HG03342 (cell line): ENCODE measurements around the gene LRRC47.

Experiments
- ATAC-seq: cut with Tn5 transposase; IDR thresholded peaks from one replicate; pipeline ENCODE4 v1.9.1; 2021; ENCODE audit warnings: mild to moderate bottlenecking, moderate library complexity; ENCODE audit not compliant: unreplicated experiment

The LRRC47 gene

DNA sequence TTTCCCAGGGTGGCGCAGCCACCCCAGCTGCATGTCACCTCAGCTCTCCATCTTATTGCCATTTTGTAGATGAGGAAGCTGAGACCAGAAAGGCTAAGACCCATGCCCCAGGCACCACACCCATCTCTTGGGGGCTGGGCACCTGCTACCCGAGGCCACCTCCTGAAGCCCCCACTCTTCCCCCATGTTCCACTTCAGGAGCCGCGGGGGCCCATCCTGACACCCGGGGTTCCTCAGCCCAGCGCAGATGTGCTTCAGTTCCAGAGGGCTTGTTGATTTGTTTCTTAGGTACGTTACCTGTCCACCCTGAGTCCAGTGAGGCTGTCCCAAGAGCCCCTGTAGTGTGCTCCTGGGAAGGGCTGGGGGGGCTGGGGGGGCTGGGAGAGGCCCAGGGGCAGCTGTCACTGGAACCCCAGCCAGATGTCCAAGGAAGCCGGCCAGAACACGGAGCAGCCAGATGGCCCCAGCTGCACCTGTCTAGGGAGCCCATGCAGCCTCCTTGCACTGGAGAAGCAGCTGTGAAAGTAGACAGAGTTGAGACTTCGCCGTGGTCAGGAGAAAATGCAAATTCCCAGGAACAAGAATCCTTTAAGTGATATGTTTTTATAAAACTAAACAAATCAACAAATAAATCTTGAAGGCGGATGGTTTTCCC lies 61.1 kb downstream of the LRRC47 start:
- ATAC-seq: no peak

DNA sequence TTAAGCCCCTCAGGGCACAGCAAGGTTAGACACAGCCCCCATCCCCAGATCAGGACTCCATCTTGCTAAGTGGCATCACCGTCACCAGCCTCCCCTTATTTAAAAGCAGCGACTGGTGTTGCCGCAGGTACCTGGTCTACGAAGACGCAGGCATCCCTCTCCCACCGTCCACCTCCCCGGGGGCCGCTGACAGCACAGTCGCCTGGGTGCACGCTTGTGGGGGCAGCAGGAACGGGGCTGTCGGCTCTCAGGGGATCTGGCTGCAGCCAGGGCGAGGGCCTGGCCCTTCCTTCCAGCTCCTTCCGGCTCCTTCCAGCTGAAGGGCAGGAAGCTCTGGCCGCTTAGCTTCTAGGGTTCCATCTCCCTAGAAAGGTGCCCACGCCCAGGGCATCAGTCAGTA lies 61.7 kb downstream of the LRRC47 start:
- ATAC-seq: no peak

GRCh38 chr1:3733883-3734589 lies 62.3 kb downstream of the LRRC47 start:
- no peak for ATAC-seq

GRCh38 chr1:3733094-3733882 lies 63.0 kb downstream of the LRRC47 start:
- ATAC-seq: no peak

- no peak for ATAC-seq
Observed at GRCh38 chr1:3732434-3733093, 63.7 kb downstream of the LRRC47 start.

GRCh38 chr1:3731583-3732433 lies 64.5 kb downstream of the LRRC47 start:
- no peak for ATAC-seq

DNA sequence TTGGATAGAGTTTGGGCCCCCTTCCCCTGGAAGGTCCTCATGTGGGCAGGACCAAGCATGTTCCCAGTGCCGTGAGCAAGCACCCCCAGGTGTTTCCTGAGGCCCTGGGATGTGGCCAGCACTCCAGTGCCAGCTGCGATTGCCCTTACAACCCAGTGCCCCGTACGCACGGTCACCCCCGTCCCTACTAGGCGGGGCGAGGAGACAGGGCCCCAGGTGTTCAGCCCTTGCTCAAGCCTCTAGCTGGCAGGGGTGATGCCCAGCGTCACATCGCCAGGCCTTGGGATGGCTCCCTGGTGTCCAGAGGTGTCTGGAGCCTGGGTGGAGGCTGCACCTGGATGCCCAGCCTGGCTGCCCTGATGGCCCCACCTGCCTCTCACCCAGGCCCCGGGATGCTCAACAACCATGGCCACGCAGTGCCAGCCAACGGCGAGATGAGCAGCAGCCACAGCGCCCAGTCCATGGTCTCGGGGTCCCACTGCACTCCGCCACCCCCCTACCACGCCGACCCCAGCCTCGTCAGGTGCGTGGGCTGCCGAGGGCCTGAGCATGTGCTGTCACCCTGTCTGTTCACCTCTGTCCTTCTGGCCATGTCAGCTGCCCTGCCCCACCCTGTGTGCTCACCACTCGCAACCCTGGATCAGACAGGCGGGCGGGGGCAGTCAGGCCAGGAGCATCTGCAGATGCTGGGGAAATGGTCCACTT lies 65.6 kb downstream of the LRRC47 start:
- ATAC-seq: no peak

DNA sequence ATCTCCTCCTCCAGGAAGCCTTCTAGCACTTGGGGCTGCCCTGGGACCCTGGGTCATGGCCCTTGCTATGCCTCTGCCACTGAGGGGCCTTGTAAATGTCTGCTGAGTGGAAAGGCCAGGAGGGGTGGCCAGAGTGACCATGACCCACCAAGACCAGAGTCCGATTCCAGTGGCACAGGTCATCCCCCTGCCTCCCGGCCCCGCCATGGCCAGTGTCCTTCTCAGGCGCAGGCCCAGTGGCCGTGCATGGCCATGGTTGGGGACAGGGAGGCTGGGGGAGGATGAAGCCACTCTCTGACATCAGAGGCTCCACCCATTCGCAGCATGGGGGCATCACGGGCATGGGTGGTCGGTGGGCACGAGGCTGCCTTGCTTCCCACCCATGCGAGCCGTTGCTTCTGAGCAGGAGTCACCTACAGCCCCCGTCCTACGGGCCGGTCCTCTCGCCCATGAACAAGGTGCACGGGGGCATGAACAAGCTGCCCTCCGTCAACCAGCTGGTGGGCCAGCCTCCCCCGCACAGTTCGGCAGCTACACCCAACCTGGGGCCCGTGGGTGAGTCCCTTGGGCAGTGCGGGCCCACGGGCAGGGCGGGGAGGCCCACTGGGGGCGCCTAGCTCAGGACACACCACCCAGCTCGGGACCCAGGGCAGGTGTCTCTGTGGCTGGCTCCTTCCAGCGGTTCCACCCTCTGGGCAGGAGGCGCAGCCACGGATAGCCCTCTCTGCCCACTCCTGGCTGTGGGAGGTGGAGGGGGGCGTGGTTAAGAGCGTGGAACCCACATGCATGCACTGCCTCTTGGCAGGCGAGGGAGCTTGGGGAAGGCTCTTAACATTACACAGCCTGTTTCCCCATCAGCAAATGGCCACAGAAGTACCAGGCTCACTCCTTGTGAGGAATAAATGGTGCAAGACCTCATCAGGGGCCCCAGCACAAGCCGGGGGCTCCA lies 66.4 kb downstream of the LRRC47 start:
- no peak for ATAC-seq
